ENCODE measurements around the gene SPNS3.
A peak's percentile ranks its signal among the peaks of the same experiment; 100 is the strongest.

Gene SPNS3, protein sequence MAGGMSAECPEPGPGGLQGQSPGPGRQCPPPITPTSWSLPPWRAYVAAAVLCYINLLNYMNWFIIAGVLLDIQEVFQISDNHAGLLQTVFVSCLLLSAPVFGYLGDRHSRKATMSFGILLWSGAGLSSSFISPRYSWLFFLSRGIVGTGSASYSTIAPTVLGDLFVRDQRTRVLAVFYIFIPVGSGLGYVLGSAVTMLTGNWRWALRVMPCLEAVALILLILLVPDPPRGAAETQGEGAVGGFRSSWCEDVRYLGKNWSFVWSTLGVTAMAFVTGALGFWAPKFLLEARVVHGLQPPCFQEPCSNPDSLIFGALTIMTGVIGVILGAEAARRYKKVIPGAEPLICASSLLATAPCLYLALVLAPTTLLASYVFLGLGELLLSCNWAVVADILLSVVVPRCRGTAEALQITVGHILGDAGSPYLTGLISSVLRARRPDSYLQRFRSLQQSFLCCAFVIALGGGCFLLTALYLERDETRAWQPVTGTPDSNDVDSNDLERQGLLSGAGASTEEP

GRCh38 chr17:4433515-4434031 is at the start of gene SPNS3:
SPNS3 (plus strand) TSS chr17:4433940; CDS start chr17:4433968, 28 bp downstream.
- DNase-seq, result peak in 2 of 6 experiments; percentile 4 to 36

GRCh38 chr17:4386406-4386805 is 47.3 kb upstream of the SPNS3 start:
- no peak for DNase-seq

- DNase-seq, result no peak
These were observed 46.6 kb upstream of the SPNS3 start for GRCh38 chr17:4387137-4387536.

- DNase-seq, result no peak
These were observed 44.7 kb upstream of the SPNS3 start for GRCh38 chr17:4389079-4389478.

DNA sequence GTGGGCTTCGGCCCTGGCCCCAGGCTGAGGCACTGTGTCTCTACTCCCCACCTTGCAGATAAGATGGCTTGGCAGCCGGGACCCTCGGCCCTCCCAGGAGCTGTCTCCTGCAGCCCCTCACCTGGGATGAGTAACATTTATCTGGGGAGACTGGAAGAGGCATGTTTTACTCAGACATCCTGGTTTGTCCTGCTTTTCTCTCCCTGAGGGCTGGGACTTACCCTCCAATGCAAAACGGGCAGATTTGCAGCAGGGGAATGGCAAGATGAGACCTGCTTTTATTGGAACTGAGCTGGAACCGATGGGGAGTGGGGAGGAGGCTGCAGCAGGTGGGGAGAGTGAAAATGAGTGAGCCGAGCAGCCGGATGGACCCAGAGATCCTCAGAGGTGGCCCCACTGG is 39.9 kb upstream of the SPNS3 start:
- DNase-seq, result no peak

DNA sequence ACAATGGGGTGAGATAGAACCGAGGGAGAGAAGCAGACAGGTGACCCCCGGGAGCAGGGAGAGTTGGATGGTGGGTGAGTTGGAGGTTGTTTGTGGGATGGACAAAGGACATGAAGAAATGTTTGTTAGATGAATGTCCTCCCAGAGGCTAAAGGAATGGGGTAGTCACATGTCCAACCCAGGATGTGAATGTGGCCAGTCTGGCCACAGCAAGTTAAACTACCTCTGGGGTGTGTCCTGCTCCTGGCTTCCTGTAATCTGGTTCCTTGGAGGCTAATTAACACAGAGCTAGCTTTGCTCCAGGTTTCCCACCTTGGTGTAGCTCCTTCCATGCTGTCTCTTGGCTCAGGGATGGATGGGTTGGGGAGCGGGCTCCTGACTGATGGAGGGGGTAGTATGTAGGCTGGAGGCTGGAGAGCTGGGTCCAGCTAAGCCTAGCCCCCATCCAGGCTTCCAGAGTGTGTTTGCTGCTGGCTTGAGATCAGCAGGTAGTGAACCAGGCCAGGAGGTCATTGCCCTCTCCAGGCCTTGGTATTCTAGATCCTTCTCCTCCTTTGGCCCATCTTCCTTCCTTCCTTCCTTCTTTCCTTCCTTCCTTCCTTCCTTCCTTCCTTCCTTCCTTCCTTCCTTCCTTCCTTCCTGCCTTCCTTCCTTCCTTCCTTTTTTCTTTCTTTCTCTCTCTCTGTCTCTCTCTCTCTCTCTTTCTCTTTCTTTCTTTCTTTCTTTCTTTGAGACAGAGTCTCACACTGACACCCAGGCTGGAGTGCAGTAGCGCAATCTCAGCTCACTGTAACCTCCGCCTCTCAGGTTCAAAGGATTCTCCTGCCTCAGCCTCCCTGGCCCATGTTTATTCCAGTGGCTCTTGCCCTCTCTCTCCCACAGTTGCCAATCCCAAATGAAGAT is 39.3 kb upstream of the SPNS3 start:
- DNase-seq, result no peak

GRCh38 chr17:4395111-4395478 is 38.6 kb upstream of the SPNS3 start:
- DNase-seq, result no peak

- DNase-seq, result no peak
These were observed 35.9 kb upstream of the SPNS3 start for GRCh38 chr17:4397840-4398239.

GRCh38 chr17:4405038-4405669 is 28.6 kb upstream of the SPNS3 start:
- no peak for DNase-seq

- no peak for DNase-seq
These were observed 28.0 kb upstream of the SPNS3 start for GRCh38 chr17:4405699-4406098.

GRCh38 chr17:4406386-4406785 is 27.4 kb upstream of the SPNS3 start:
- no peak for DNase-seq

- no peak for DNase-seq
These were observed 26.5 kb upstream of the SPNS3 start for GRCh38 chr17:4407216-4407615.

DNA sequence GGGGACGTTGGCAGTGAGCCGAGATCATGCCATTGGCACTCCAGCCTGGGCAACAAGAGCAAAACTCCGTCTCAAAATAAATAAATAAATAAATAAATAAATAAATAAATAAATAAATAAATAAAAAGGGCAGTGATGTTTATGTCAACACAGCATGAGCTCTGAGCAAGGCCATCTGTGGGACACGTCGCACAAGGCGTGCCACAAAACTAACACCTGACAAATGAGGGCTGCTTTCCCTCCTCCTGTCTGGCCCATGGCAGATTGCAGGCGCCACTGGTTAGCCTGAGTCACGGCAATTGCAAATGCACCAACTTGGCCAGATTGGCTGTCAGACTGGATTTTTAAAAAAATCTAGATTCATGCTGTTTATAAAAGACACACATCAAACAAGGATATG is 25.9 kb upstream of the SPNS3 start:
- no peak for DNase-seq

DNA sequence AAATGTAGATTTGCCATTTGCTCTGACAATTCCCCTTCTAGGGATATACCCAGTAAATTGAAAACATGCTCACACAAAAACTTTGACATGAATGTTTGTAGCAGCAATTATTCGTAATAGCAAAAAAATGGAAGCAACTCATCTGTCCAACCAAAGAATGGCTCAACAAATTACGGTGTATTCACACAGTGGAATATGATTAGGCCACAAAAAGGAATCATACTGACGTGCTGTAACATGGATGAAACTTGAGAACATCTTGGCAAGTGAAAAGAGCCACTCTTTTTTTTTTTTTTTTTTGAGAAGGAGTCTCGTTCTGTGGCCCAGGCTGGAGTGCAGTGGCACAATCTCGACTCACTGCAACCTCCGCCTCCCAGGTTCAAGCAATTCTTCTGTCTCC is 24.1 kb upstream of the SPNS3 start:
- no peak for DNase-seq

GRCh38 chr17:4411201-4411600 is 22.5 kb upstream of the SPNS3 start:
- DNase-seq, result no peak

GRCh38 chr17:4412933-4413831 is 20.6 kb upstream of the SPNS3 start:
- DNase-seq, result peak; percentile 56 to 88 (median 84)

DNA sequence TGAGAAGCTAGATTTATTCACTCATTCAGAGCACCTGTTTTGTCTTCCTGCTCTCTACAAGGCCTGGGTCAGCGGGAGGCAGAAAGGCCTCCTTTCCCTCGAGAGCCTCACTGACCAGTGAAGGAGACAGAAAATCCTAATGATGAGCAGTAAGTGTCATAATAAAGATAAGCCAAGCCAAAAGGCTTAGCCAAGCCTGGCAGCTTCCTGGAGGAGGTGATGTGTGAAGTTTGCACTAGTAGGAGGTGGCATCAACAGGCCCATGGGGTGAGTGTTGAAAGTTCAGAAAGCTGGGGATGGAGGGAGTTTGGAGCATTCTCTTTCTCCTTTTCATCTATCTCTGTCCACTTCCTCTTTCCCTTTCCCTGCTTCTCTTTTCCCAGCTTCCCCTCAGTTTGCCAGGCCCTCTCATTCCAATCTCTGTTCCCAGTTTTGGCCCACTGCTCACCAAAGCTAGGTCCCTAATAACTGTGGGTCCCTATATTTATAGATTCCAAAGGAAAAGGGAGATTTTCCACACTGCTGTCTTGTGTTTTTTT is 16.5 kb upstream of the SPNS3 start:
- DNase-seq, result no peak

GRCh38 chr17:4420692-4421131 is 13.0 kb upstream of the SPNS3 start:
- DNase-seq, result peak; percentile 29 to 79 (median 48)

GRCh38 chr17:4422864-4423263 is 10.9 kb upstream of the SPNS3 start:
- no peak for DNase-seq

DNA sequence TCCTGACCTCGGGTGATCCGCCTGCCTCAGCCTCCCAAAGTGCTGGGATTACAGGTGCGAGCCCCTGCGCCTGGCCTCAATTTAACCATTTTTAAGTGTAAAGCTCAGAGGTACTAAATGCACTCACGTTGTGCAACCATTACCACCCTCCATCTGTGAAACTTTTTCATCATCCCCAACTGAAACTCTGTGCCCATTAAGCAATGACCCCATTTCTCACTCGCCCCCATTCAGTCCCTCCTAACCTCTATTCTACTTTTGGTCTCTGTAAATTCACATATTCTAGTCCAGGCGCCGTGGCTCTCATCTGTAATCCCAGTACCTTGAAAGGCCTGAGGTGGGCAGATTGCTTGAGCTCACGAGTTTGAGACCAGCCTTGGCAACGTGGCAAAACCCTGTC is 8.3 kb upstream of the SPNS3 start:
- DNase-seq, result no peak

- DNase-seq, result no peak
These were observed 7.1 kb upstream of the SPNS3 start for GRCh38 chr17:4426499-4427208.

Measured in stimulated activated naive CD4-positive, alpha-beta T cell (primary cell).